HG03565 (cell line): ENCODE results near the gene VPS37B.

Experiments
- ATAC-seq: cut with Tn5 transposase; IDR thresholded peaks from one replicate; pipeline ENCODE4 v1.9.1; 2021; ENCODE audit warnings: mild to moderate bottlenecking, moderate library complexity; ENCODE audit not compliant: unreplicated experiment

VPS37B gene

DNA sequence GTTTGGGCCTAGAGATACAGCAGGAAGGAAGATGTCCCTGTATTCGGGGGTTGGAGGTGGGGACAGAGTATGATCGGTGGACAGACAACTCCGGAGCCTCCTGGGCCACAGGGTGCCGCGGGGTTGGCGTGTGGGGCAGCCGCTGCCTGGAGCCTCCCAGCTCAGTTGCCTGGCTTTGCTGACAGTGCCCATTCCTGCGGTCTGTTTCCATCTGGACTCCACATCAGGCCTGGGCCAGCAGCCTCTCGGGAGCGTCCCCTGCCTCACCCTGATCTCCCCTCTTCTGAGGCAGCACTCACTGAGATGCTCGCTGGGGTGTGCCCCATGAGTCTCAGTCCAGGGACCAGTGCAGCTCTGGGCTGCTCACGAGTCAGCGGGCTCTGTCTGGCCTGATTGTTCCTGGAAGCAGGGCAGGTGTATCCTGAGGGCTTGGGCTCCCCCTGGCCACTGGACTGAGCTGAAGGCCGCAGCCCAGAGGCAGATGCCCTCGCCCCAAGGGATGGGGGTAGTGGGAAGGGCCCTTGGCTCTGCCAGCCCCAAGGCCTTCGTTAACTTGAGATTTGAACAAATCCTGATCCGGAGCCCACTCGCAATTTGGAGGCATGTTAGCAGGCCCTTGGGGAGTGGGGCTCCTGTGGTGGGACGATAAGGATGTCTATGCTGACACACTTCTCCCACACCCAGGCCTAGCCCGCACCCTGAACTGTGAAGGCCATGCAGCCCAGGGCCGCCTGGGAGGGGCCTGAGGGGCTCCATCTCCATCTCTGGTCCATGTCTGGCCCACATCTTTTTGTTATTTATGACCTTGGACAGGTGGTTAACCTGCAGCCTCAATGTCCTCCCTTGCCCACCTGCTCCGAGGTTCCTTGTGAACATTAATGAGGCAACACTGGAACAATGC lies 53.2 kb downstream of the VPS37B start:
- ATAC-seq, result no peak

DNA sequence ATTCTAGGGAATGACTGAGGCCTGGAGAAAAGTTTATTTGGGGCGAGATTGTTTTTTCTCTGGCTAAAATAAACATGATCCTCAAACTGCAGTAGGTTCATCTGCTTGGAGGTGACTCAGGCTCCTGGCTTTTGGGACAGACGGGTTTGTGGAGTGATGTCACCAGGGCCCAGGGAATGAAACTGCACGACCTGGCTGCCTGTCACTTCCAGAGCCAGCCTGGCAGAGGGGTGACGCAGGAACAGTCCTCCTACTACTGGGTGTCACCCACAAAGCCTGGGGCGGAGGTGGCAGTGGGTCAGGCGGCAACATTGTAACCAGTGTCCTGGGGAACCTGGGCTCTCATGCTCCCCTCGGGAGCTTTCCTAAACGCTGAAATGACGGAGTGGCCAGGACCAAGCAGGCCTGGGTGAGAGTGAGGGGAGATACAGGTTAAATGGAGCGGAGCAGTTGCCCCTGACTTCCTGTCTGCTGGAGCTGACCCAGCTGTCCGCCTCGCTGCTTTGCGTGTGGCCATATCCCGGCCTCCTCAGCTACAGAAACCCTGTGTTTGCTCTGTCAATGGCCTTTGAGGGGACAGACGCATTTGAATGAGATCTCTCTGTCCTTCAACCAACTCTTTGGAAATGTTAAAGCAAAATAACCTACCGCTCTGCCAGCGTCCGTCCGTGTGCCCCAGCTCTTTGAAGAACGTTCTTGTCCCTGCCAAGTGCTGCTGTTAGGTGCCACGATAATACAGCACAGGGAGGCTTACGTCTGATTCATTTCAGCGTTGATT lies 54.2 kb downstream of the VPS37B start:
- no peak for ATAC-seq

DNA sequence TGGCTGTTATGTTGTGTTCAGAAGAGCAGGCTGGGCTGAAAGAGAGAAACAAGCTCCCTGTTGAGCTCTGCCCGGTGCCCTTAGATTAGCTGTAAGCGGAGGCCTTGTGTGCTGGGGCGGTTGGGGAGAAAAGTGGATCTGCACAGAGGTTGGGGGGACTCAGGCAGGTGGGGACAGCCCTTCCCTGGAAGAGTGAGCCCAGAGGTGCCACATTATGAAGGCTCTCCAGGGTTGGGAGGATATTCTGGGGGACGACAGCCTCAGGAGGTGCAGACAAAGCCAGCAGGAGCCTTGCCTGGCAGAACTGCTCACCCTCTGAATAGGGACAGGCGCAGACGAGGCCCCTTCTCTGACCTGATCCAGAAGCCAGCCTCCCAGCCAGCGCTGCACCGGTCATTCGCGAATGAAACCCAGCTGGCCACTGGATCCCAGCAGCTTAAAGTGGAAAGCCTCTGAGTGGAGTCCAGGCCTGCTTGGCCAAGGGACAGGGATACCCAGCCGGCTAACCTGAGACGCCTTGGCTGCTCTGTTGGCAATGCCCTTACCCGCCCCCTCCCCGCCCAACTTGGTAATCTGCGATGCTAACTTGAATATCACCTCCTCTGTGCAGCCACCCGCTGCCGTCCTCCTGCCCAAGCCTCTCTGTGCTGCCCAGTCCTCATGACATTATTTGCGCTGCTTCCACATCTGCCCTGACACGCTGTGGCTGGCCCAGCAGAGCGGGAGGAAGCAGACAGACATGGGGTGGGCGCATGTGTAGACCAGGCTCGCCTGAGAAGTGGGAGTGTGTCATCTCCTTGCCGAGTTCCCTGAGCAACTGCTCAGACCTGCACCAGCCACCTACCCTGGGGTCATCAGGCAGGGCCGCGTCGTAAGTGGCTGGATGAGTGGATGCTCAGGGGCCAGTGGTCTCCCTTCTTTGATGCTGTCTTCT lies 55.1 kb downstream of the VPS37B start:
- no peak for ATAC-seq

DNA sequence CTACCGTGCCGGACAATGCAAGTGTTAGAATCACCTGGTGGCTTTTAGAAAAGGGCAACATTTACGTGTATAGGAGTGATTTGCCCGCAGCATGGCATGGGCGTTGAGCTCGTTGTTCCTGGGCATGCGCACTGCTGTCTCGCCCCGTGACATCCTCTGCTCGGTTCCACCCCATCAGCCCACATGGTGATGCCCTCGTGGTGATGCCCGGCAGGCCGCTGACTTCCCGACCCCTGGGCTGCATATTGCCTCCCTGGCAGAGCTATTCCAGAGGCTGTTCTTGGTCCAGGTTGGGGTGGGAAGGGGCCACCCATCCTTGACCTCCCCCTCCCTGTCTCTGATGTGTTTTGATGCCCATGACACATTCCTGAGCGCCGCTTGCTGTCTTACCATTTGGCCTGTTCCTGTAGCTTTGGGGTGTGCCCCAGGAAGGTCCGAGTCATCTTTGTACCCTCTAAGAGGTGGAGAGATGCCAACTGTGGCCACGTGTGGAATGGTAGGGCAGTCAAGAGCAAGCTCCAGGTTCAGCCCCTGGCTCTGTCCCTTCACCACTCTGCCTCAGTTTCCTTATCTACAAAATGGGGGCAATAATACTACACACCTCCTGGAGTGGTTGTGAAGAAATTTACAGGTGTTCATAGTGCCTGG lies 55.9 kb downstream of the VPS37B start:
- ATAC-seq, result no peak

DNA sequence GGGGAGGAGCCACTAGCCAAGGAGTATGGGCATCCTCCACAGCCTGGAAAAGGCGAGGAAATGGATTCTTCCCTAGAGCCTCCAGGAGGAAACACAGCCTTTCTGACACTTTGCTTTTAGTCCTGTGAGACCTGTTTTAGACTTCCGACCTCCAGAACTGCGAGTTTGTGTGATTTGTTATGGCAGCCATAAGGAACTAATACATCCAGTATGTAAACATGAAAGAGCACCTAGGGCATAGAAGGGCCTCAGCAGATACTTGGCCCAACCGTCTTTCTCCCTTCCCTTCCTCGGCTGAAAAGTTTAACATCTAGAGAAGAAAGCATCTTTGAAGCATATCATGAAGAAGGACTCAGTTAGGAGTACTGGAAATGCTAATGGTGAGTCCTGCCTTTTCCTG lies 57.1 kb downstream of the VPS37B start:
- no peak for ATAC-seq

DNA sequence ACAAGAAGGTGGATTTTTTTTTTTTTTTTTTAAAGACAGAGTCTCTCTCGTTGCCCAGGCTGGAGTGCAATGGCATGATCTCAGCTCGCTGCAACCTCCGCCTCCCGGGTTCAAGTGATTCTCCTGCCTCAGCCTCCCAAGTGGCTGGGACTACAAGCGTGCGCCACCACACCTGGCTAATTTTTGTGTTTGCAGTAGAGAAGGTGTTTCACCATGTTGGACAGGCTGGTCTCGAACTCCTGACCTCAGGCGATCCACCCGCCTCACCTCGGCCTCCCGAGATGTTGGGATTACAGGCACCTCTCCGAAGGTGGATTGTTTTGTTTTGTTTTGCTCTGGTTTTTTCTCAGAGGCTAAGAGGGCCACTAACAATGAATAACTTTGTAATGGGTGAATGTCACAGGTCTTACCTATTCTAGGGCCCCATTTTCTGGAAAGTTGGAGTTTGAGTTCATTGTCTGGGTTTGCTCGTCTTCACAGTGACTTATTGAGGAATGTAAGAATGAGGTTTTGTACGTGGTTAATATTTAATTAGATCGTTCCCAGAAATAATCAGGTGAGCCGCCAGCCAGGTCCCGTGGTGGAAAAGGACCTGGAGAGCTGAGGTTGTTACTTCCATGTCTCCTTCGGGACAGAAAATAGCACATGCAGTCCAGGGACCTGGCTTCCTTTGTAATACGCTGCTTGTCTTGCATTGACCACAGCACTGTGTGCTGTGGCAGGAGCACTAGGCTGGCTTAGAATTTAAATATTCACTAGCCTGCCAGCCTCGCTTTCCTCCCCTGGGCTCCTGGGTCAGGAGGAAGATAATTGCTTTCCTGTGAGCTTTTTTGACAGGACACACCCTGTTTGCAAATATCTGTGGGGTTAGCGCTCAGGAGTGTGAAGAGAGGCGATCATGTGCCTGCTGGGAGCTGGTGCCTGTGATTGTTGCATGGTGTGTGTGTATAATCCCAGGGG lies 58.3 kb downstream of the VPS37B start:
- no peak for ATAC-seq

DNA sequence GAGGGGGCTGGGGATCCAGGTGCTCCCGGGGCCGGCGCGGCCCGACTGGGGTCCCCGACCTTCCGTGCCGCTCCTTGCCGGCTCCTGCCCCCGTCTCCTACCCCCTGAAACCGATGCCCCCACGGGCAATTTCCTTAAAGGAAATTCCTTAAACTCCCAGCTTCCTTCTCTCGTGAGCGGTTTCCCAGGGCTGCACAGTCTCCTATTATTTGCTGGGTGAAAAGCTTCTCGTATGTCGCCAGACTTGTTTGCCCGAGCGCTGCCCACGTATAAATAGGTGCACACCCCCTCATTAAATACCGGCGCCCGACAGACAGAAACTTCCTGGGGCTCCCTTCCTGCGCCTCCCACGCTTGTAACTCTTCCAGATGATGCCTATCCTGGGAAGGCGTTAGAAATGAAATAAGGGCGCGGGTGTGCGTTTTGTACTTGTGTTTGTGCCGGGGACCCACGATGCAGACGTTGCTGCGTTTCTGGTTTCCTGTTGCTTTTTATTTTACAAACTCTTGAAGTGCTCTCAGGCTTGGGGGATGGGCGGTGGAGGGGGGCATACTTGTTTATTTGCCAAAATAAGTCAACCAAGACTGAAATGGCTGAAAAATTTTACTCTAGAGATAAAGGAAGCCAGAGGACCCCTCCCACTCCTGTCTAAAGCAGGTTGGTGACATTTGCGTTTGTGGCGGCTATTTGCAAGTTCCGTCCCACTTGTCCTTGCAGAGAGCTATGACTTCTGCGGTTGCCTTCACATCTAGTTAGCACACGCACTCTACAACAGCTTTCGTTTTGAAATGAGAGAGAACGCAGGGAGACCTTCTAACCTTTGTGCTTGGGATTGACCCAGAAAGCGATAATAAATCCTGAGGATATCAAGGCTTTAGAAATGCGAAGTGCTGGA lies 59.6 kb downstream of the VPS37B start:
- no peak for ATAC-seq

DNA sequence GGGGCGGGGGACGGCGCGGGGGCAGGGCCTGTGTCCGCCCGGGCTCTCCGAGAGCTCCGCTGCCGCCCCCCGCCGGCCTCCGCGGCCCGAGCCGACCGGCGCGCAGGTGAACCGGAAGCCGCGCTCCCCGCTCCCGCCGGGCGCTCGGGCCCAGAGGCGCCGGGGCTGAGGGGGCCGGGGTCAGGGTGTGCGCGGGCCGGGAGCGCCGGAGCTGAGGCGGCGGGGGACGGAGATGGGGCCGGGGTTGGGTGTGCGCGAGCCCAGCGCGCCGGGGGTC lies 60.2 kb downstream of the VPS37B start:
- no peak for ATAC-seq

DNA sequence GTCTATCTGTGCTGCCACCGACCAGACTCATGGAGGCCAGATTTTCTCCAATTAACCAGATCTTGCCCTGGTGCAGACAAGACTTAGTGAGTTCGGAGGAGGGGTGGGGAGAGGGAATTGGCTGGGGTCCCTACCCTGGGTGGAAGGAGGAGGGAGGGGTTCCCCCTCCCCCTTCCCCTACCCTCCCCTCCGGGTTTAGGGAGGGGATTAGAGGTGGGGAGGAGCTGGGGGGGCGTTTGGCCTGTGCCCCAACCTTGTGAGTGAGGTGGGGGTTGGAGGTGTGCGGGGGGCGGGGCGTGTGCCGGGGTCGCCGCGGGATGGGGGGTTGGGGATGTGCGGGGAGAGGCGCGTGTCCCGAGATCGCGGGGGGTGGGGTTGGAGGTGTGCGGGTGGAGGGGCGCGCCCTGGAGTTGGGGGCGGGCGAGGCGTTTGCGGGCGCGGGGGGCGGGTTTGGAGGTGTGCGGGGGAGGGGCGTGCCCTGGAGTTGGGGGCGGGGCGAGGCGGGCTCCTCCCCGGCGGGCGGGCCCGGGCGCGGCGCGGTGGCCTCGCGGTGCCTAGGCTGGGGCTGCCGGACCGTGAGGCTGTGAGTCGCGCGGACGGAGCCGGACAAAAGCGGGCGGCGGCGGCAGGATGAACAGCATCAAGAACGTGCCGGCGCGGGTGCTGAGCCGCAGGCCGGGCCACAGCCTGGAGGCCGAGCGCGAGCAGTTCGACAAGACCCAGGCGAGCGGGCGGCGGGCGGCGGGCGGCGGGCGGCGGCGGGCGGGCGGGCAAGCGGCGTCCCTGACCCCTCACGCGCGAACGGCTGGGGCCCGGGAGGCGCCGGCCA lies 60.8 kb downstream of the VPS37B start, which contains the start of gene HIP1R:
Gene HIP1R (plus strand): TSS at position 537 of the 829 bp plus-strand sequence. CDS start 94 bp downstream, at position 631.
- ATAC-seq, result no peak

DNA sequence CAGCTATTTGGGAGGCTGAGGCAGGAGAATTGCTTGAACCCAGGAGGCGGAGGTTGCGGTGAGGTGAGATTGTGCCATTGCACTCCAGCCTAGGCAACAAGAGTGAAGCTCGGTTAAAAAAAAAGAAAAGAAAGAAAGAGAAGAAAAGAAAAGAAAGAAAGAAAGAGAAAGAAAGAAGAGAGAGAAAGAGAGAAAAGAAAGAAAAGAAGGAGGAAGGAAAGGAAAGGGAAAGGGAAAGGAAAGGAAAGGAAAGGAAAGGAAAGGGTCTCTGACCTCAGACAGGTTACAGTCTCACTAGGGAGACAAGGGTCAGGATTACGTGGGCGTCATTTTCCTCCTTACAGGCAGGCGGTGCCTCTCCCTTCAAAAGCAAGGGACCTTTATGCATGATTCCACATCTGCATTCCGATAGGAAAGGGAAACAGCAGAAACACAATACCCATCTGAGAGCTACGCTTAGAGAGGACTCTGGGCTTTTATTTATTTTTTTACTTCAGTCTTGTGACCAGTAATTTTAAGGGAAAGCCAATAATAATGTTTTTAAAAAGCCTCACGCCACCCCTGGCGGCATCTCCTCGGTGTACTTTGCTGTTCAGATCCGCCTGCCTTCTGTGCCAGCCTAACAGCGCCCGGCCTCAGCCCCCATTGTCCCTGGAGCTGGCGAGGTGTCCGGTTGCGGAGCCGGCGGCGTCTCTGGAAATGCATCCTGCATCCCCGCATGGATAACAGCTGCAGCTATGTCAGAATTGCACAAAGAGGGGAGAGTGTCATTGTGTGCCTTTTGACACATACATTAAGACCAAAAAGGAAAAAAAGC lies 61.6 kb downstream of the VPS37B start:
- no peak for ATAC-seq

DNA sequence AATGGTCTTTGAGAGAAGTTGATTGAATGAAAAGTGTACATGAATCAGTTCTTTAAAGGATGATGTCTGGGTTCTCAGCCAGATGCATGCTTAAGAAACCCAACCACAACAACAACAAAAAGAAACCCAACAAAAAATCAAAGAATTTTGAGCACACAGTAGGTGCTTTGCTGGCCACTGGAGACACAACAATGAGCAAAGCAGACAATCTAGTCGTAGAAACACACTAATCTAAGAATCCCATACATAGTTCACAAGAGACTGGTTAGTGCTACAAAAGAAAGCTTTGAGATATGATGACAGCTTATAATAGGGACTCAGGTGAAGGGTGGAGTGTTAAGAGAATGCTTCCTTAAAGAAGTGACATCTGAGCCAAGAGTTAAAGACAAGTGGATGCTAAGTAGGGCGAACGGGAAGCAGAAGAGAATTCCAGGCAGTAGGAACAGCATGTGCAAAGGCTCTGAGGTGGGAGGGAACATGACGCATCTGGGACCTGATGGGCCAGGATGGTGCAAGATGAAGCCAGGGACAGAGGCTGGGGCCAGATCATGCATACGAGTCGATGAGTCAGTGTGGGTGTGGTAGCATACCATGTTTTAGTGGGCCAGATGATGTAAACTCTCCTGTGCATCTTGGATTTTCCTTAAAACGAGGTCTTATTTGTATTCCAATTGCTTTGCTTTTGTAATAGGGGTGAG lies 65.3 kb downstream of the VPS37B start:
- no peak for ATAC-seq

DNA sequence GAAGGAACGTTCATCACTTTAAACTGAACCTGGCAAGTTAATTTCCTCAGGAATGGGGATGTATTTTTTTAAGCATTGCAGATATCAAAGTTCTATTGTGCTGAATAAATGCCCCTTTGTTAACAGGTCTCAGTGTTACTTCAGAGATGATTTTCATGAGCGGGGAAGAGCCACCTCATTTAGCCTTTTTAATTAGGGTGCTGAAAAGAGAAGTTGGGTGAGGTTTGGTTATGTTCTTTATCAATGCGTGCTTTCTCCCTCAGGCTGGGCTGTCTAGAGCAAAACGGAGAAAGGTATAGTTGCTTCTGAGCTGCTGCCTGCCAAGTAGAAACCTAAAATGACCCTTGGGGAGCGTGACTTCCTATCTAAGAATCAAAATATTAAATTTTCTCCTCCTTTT lies 68.7 kb downstream of the VPS37B start:
- no peak for ATAC-seq

DNA sequence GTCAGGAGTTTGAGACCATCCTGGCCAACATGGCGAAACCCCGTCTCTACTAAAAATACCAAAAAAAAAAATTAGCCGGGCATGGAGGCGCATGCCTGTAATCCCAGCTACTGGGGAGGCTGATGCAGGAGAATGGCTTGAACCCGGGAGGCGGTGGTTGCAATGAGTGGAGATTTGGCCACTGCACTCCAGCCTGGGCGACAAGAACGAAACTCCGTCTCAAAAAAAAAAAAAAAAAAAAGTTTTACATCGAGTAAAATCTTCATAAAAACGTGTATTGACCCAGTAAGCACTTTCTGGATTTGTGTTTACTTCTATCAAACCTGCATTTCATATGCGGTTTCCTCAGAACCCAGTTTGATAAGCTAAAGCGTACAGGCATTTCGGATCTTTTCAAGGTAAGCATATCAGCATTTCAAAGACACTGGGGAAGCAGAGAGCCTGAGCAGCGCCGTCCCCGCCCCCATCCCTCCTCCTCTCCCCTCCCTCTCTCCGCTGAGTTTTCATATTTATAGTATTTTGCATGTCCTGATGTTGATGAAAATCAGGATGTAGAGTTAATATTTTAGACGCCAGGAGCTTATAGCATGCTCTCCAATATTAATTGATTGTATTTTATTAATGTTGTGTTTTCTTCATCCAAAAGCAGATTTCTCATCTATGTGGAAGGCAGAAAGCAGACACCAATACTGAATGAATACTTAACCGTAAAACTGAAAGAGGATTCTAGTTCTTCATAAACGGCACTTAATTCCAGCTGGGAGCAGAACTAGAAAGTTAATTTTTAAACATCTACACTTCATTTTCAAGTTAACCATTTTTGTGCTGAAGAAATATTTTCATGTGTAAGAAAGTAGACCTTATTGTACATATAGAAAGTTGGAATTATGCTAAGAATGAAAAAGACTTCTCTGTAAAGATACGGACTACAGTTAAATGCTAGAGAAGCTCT lies 69.9 kb downstream of the VPS37B start:
- no peak for ATAC-seq

DNA sequence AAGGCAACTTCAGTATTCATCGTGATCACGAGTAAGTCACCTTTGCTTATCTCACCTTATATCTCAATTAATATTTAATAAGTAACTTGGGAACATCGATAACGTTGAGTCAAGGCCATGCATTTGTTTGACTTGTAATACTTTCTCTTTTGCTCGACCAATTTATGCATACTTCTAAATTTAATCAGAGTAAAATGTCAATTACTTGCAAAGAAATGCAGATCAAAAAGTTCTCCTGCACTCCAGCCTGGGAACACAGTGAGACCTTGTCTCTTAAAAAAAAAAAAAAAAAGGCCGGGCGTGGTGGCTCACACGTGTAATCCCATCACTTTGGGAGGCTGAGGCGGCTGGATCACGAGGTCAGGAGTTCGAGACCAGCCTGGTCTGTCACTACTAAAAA lies 72.5 kb downstream of the VPS37B start:
- no peak for ATAC-seq

DNA sequence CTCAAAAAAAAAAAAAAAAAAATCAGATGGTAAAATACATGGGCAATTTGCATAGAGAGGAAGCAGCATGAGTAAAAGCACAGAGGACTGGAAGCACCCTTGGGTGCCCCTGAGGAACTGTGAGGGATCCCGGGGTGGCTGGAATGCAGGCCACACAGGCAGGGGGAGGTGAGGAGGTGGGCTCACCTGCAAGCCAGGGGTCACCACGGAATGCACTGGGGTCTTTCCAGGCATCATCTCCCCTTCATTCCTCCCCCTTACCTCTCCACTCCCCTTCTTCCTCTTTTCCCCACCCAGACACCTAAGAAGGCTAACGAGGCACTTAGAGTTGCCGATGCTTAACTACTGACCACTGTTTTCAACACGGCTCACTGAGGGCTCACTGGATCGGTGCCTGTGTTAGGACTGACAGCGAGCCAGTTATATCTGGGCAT lies 75.1 kb downstream of the VPS37B start:
- no peak for ATAC-seq
